H9 (cell line): ENCODE data around the gene DIP2C. TPM values are rescaled to one million over a fixed set of nuclear protein-coding genes. Genes with fewer than 3 reads are reported as not detected.

Experiments used
- DNase-seq: peaks from one replicate; pipeline ENCODE4 v3.0.0-alpha.2; 2017
- H2AFZ ChIP-seq: one replicate; pipeline ENCODE4 v1.6.1; 2013; ENCODE audit warnings: mild to moderate bottlenecking, low read length, control low read depth, moderate library complexity
- H2AK5ac ChIP-seq: 2 replicates; pipeline ENCODE4 v1.6.1; 2013; ENCODE audit warnings: low read length, control low read depth, mixed read lengths; ENCODE audit not compliant: insufficient read length
- H2BK120ac ChIP-seq: one replicate; pipeline ENCODE4 v1.6.1; 2013; ENCODE audit warnings: low read depth, mild to moderate bottlenecking, low read length, control low read depth, inconsistent platforms; ENCODE audit not compliant: poor library complexity, severe bottlenecking
- H2BK12ac ChIP-seq: 2 replicates; pipeline ENCODE4 v1.6.1; 2013; ENCODE audit warnings: low read length, control low read depth, mixed read lengths, low read depth; ENCODE audit not compliant: insufficient read length
- H2BK15ac ChIP-seq: 2 replicates; pipeline ENCODE4 v1.6.1; 2013; ENCODE audit warnings: low read depth, low read length, control low read depth
- H2BK20ac ChIP-seq: one replicate; pipeline ENCODE4 v1.6.1; 2013; ENCODE audit warnings: low read depth, mild to moderate bottlenecking, low read length, control low read depth, inconsistent platforms; ENCODE audit not compliant: poor library complexity, severe bottlenecking
- H2BK5ac ChIP-seq: 2 replicates; pipeline ENCODE4 v1.6.1; 2013; ENCODE audit warnings: low read length, control low read depth, mixed read lengths; ENCODE audit not compliant: insufficient read length
- H3K14ac ChIP-seq: 2 replicates; pipeline ENCODE4 v1.6.1; 2013; ENCODE audit warnings: low read length, control low read depth; ENCODE audit not compliant: insufficient read depth
- H3K18ac ChIP-seq: 2 replicates; pipeline ENCODE4 v1.6.1; 2013; ENCODE audit warnings: low read depth, mild to moderate bottlenecking, mixed read lengths, low read length, control low read depth; ENCODE audit not compliant: insufficient read length
- H3K23ac ChIP-seq: 2 replicates; pipeline ENCODE4 v1.6.1; 2013; ENCODE audit warnings: low read length, control low read depth, mixed read lengths, low read depth; ENCODE audit not compliant: insufficient read length
- H3K23me2 ChIP-seq: 2 replicates; pipeline ENCODE4 v1.6.1; 2013; ENCODE audit warnings: low read depth, mild to moderate bottlenecking, mixed read lengths, low read length, control low read depth; ENCODE audit not compliant: insufficient read length, poor library complexity, severe bottlenecking
- H3K27ac ChIP-seq: 2 replicates; pipeline ENCODE4 v1.5.1; 2013; ENCODE audit warnings: low read length, control low read depth, mixed read lengths, low read depth; ENCODE audit not compliant: insufficient read length
- H3K27me3 ChIP-seq: 2 replicates; pipeline ENCODE4 v1.6.1; 2013; ENCODE audit warnings: low read length, control low read depth, inconsistent platforms; ENCODE audit not compliant: insufficient read depth
- H3K4ac ChIP-seq: 2 replicates; pipeline ENCODE4 v1.6.1; 2013; ENCODE audit warnings: low read depth, mild to moderate bottlenecking, control low read depth, inconsistent platforms, low read length, moderate library complexity
- H3K4me1 ChIP-seq: 2 replicates; pipeline ENCODE4 v1.6.1; 2013; ENCODE audit warnings: low read length, control low read depth, inconsistent platforms; ENCODE audit not compliant: insufficient read depth
- H3K4me2 ChIP-seq: 2 replicates; pipeline ENCODE4 v1.6.1; 2013; ENCODE audit warnings: low read length, control low read depth, mixed read lengths; ENCODE audit not compliant: insufficient read length, insufficient read depth
- H3K56ac ChIP-seq: 2 replicates; pipeline ENCODE4 v1.6.1; 2013; ENCODE audit warnings: low read depth, mild to moderate bottlenecking, mixed read lengths, low read length, control low read depth; ENCODE audit not compliant: insufficient read length
- H3K79me1 ChIP-seq: 2 replicates; pipeline ENCODE4 v1.6.1; 2013; ENCODE audit warnings: low read depth, mild to moderate bottlenecking, moderate library complexity, low read length, control low read depth, inconsistent platforms; ENCODE audit not compliant: insufficient read depth, poor library complexity, severe bottlenecking
- H3K79me2 ChIP-seq: 2 replicates; pipeline ENCODE4 v1.6.1; 2013; ENCODE audit warnings: low read length, control low read depth, inconsistent platforms; ENCODE audit not compliant: insufficient read depth
- H3K9ac ChIP-seq: 2 replicates; pipeline ENCODE4 v1.6.1; 2013; ENCODE audit warnings: low read length, control low read depth, mixed read lengths; ENCODE audit not compliant: insufficient read length; ENCODE audit errors: extremely low read depth
- H3K9me3 ChIP-seq: one replicate; pipeline ENCODE4 v1.6.1; 2013; ENCODE audit warnings: low read depth, low read length, inconsistent platforms; ENCODE audit not compliant: control insufficient read depth
- H3T11ph ChIP-seq: one replicate; pipeline ENCODE4 v1.6.1; 2013; ENCODE audit warnings: mild to moderate bottlenecking, low read length, control low read depth, inconsistent platforms
- H4K20me1 ChIP-seq: one replicate; pipeline ENCODE4 v1.6.1; 2013; ENCODE audit not compliant: control insufficient read depth, insufficient read length, insufficient read depth
- H4K5ac ChIP-seq: 2 replicates; pipeline ENCODE4 v1.6.1; 2013; ENCODE audit warnings: low read depth, mild to moderate bottlenecking, mixed read lengths, low read length, control low read depth; ENCODE audit not compliant: insufficient read length
- H4K8ac ChIP-seq: replicated peaks from 2 replicates; pipeline ENCODE4 v1.6.1; 2013; ENCODE audit warnings: low read length, control low read depth, mixed read lengths, low read depth; ENCODE audit not compliant: insufficient read length
- H4K91ac ChIP-seq: 2 replicates; pipeline ENCODE4 v1.6.1; 2013; ENCODE audit warnings: low read depth, mild to moderate bottlenecking, moderate library complexity, mixed read lengths, low read length, control low read depth; ENCODE audit not compliant: insufficient read length
- H3K27ac Mint-ChIP-seq, 3 experiments: 2 replicates in 2 of 3; 3 replicates in 1 of 3; pipeline ENCODE4 v1.8.0; 2020 to 2021; ENCODE audit warnings: mixed read lengths in 3 of 3, mild to moderate bottlenecking in 1 of 3, moderate library complexity in 1 of 3
- H3K27me3 Mint-ChIP-seq: 2 replicates; pipeline ENCODE4 v1.8.0; 2021; ENCODE audit warnings: low read depth, mild to moderate bottlenecking, moderate library complexity, mixed read lengths
- H3K36me3 Mint-ChIP-seq, 3 experiments: 2 replicates in 2 of 3; 3 replicates in 1 of 3; pipeline ENCODE4 v1.8.0; 2020 to 2021; ENCODE audit warnings: low read depth in 3 of 3, mixed read lengths in 3 of 3; ENCODE audit not compliant: insufficient read depth in 1 of 3
- H3K4me1 Mint-ChIP-seq, 2 experiments: 2 replicates each; pipeline ENCODE4 v1.8.0; 2020; ENCODE audit warnings: mixed read lengths in 2 of 2
- H3K4me3 Mint-ChIP-seq, 2 experiments: 2 replicates in 1 of 2; 3 replicates in 1 of 2; pipeline ENCODE4 v1.8.0; 2020 to 2021; ENCODE audit warnings: mild to moderate bottlenecking in 2 of 2, mixed read lengths in 2 of 2, moderate library complexity in 1 of 2
- H3K9me3 Mint-ChIP-seq, 2 experiments: 2 replicates in 1 of 2; 3 replicates in 1 of 2; pipeline ENCODE4 v1.8.0; 2020; ENCODE audit warnings: mild to moderate bottlenecking in 2 of 2, mixed read lengths in 2 of 2, moderate library complexity in 1 of 2
- CTCF ChIP-seq: fragments of 200-600 bp; sonication (generic); conservative IDR thresholded peaks from 3 replicates; pipeline ENCODE4 v1.8.0; 2021; ENCODE audit warnings: antibody characterized with exemption, mild to moderate bottlenecking
- WGBS: extraction: QIAGEN DNeasy Blood & Tissue Kit; methylation state at CpG from one replicate; pipeline ENCODE4 v1.1.7; 2013; ENCODE audit warnings: missing lambda C conversion rate, low lambda C conversion rate, mixed read lengths; ENCODE audit not compliant: insufficient read length; ENCODE audit errors: extremely low coverage; 5-methylcytosine and 5-hydroxymethylcytosine counted together
- total RNA-seq: library from RNA; stranded (reverse); gene quantifications from 2 replicates; pipeline ENCODE4 v1.2.1, GENCODE V29; 2021

The DIP2C gene
- total RNA-seq, 1 experiment from 2014 or later, result 7.9 TPM

GRCh38 chr10:485776-486175 lies 203.7 kb downstream of the DIP2C start:
- Histone ChIP-seq H3K4me2 (no peak overlapping the region), H2BK5ac (no peak overlapping the region), H3K4me1 (peaks cover 3% of the 10 kb centered on the region; the same call in 1 of the 2 replicates), H3K9ac (no peak overlapping the region), H2BK12ac (no peak overlapping the region), H3K14ac (no peak overlapping the region), H3K9me3 (no peaks in the 10 kb centered on the region), H3T11ph (no peak overlapping the region), H2AFZ (no peak overlapping the region), H3K27me3 (no peaks in the 10 kb centered on the region), H4K5ac (no peak overlapping the region), H3K56ac (no peak overlapping the region), H2BK15ac (no peak overlapping the region), H3K27ac (no peak overlapping the region), H4K91ac (no peak overlapping the region), H3K4ac (no peak overlapping the region), H3K23ac (no peak overlapping the region), H3K23me2 (no peaks in the 10 kb centered on the region), H3K18ac (no peak overlapping the region), H2AK5ac (no peak overlapping the region), H3K79me2 (no peaks in the 10 kb centered on the region), H2BK20ac (no peak overlapping the region), H2BK120ac (no peak overlapping the region), H4K20me1 (no peaks in the 10 kb centered on the region), H4K8ac (no peak overlapping the region), H3K79me1 (no peaks in the 10 kb centered on the region)
- Mint-ChIP-seq H3K9me3 (no peaks in the 10 kb centered on the region), H3K27me3 (peaks cover 8% of the 10 kb centered on the region), H3K4me3 (no peak overlapping the region; a peak in 1 of 5 replicates), H3K27ac (peak overlapping the region in 1 of 3 experiments; percentile 30; a peak in 1 of 7 replicates), H3K36me3 (peaks cover 0 to 7% (median 3%) of the 10 kb centered on the region in 3 experiments; a peak in 3 of 7 replicates), H3K4me1 (peaks cover 27 to 29% of the 10 kb centered on the region in 2 experiments)
- no CpG with 5 or more reads among the region's 7 CpGs for WGBS
- no peak for DNase-seq
- TF ChIP-seq CTCF, result no peak
